Adrenal gland (tissue), 12 donors: ENCODE measurements around the gene HSD17B1. TPM values are rescaled to one million over a fixed set of nuclear protein-coding genes. Genes with fewer than 3 reads are reported as not detected.

Source experiments
- DNase-seq, 7 donors: peaks; one replicate each; pipeline ENCODE4 v3.0.0-alpha.2; 2019 to 2020
- H3K27ac ChIP-seq, 5 donors: fragments of 200-600 bp; sonication (generic) in 4 of 5; 1 replicate in 3 of 5; 2 replicates in 2 of 5; pipeline versions ENCODE4 v1.5.1 to v1.8.0; 2016 to 2020; ENCODE audit warnings: mild to moderate bottlenecking in 1 of 5
- H3K27me3 ChIP-seq: fragments of 200-600 bp; 2 replicates; pipeline ENCODE4 v1.8.0; 2021
- H3K36me3 ChIP-seq, 2 donors: fragments of 200-600 bp; replicated peaks in 1 of 2; 1 replicate in 1 of 2; 2 replicates in 1 of 2; pipeline versions ENCODE4 v1.5.1 to v1.8.0; 2018 to 2022
- H3K4me1 ChIP-seq, 2 donors: fragments of 200-600 bp; replicated peaks in 1 of 2; 1 replicate in 1 of 2; 2 replicates in 1 of 2; pipeline versions ENCODE4 v1.5.1 to v1.8.0; 2018 to 2021
- H3K4me3 ChIP-seq, 4 donors: fragments of 200-600 bp; sonication (generic) in 3 of 4; one replicate each; pipeline ENCODE4 v1.5.1; 2016 to 2018
- H3K9me3 ChIP-seq, 3 donors: fragments of 200-600 bp; sonication (generic) in 1 of 3; replicated peaks in 1 of 3; 1 replicate in 2 of 3; 2 replicates in 1 of 3; pipeline versions ENCODE4 v1.5.1 to v1.8.0; 2016 to 2021
- POLR2A ChIP-seq, 2 donors: fragments of 450-650 bp; IDR thresholded peaks; one replicate each; pipeline ENCODE4 v1.6.1; 2017; ENCODE audit warnings: antibody characterized with exemption in 2 of 2, mild to moderate bottlenecking in 2 of 2, moderate library complexity in 1 of 2
- WGBS, 4 donors: extraction: QIAGEN DNeasy Blood & Tissue Kit in 2 of 4; methylation state at CpG; one replicate each; pipeline versions ENCODE4 v1.1.5 to v1.1.7; 2013 to 2017; 5-methylcytosine and 5-hydroxymethylcytosine counted together
- intact Hi-C, 2 donors: fragments of 100-400 bp; cut with DNase I; formaldehyde crosslinking; loops; one replicate each; pipeline versions ENCODE4 v1.14.1 to v1.15.0; 2022 to 2023
- polyA plus RNA-seq, 3 donors: library from polyadenylated mRNA; stranded (reverse); fragments of 200-250 nt in 2 of 3; fragments of 350-450 nt in 1 of 3; fragmentation: Illumina TruSeq in 1 of 3; extraction: RNeasy Lipid Tissue Mini Kit (QIAGEN cat#74804) in 1 of 3; gene quantifications; one replicate each; pipeline ENCODE4 v1.2.3, GENCODE V29; 2013 to 2014
- total RNA-seq, 9 donors: library from RNA; depleted of rRNA in 4 of 9; stranded (reverse); fragments of >200 nt in 4 of 9; fragments of 120-200 nt in 1 of 9; fragmentation: NEBNext Ultra II Directional in 1 of 9; extraction: Animal tissue kit (Norgen Biotek cat#: 25700) in 1 of 9; gene quantifications; one replicate each; pipeline versions ENCODE4 v1.1.0 to v1.2.4, GENCODE V29; 2013 to 2023
- TF ChIP-seq, protein P1 (sequence below), 6 experiments: fragments of 450-650 bp in 4 of 6; fragments of 200-600 bp in 2 of 6; sonication (generic) in 1 of 6; IDR thresholded peaks; 1 replicate in 5 of 6; 2 replicates in 1 of 6; pipeline versions ENCODE4 v1.5.1 to v1.8.0; 2016 to 2021; ENCODE audit warnings: antibody characterized with exemption in 6 of 6, mild to moderate bottlenecking in 2 of 6, moderate library complexity in 1 of 6
- donor health status: healthy with polysubstance abuse.
- donor health status: Bipolar disorder and iron deficiency.
- donor health status: DM: yes; HTN: yes; CAD: no.
- donor health status: DM: no; HTN: no; CAD: no.
- donor health status: DM: no; HTN: no; CAD: no.
- donor health status: DM: yes; HTN: yes; CAD: no.

HSD17B1 gene
- total and polyA plus RNA-seq, 12 donors = 0.22 to 7.6 (median 2.1) TPM

DNA sequence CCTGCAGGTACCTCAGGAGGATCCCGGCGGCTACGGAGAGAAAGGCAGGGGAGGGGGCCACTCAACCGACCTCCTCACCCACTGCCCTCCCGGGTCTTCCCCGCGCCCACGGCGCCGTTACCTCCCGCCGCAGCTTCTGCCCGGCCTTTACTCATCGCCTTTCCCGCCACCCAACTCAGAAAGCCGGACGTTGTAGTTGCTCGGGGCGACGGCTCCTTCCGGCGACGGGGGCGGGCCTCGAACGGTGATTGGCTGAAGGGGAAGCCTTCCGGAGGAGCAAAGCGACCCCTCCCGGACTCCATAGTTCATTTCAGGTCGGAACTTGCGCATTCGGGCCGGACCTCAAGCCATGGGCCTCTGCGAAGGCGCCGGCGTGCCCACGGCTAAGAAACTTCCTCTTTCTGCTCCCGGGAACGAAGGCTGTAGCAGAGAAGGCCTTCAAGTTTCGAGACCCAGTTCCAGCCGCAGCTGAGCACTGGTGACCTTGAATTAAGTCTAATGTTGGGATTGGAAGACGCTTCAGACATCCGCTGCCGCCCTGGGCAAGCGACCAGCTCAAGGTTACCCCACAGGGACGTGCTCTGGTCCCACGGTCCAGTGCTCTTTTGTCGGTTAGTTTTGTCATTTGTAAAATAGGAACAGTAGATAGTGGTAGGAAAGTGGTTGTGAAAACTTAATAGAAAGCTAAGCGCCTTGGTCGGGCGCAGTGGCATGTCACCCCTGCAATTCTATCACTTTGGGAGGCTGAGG is 25.0 kb downstream of the HSD17B1 start, which contains the start of gene PSMC3IP:
Gene PSMC3IP (minus strand): TSS at position 198 of the 750 bp plus-strand sequence. CDS start 43 bp downstream, at position 155.
- peaks cover 0 to 49% of the 10 kb centered on the region in 2 donors for H3K36me3 ChIP-seq
- H3K27ac ChIP-seq = peak within 1 kb of the TSS; percentile 77 to 97 (median 87)
- WGBS, 4 donors = 0% methylated on average over 24 to 52 of the region's 52 CpGs
- no peaks in the 10 kb centered on the region for H3K27me3 ChIP-seq
- no peaks in the 10 kb centered on the region for H3K9me3 ChIP-seq
- intact Hi-C loops = no loop called here
- H3K4me1 ChIP-seq = peaks cover 5 to 21% of the 10 kb centered on the region in 2 donors
- peak; percentile 95 to 98 (median 97) for DNase-seq
- TF ChIP-seq, protein P1, sequence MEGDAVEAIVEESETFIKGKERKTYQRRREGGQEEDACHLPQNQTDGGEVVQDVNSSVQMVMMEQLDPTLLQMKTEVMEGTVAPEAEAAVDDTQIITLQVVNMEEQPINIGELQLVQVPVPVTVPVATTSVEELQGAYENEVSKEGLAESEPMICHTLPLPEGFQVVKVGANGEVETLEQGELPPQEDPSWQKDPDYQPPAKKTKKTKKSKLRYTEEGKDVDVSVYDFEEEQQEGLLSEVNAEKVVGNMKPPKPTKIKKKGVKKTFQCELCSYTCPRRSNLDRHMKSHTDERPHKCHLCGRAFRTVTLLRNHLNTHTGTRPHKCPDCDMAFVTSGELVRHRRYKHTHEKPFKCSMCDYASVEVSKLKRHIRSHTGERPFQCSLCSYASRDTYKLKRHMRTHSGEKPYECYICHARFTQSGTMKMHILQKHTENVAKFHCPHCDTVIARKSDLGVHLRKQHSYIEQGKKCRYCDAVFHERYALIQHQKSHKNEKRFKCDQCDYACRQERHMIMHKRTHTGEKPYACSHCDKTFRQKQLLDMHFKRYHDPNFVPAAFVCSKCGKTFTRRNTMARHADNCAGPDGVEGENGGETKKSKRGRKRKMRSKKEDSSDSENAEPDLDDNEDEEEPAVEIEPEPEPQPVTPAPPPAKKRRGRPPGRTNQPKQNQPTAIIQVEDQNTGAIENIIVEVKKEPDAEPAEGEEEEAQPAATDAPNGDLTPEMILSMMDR (IDR thresholded peaks at IDR 0.05) = peak in 2 of 6 experiments; percentile 18 to 35
- peak; percentile 37 to 85 for TF ChIP-seq POLR2A (IDR thresholded peaks at IDR 0.05)
- peak within 1 kb of the TSS in 3 of 4 donors; percentile 12 to 86 (median 34) for H3K4me3 ChIP-seq

DNA sequence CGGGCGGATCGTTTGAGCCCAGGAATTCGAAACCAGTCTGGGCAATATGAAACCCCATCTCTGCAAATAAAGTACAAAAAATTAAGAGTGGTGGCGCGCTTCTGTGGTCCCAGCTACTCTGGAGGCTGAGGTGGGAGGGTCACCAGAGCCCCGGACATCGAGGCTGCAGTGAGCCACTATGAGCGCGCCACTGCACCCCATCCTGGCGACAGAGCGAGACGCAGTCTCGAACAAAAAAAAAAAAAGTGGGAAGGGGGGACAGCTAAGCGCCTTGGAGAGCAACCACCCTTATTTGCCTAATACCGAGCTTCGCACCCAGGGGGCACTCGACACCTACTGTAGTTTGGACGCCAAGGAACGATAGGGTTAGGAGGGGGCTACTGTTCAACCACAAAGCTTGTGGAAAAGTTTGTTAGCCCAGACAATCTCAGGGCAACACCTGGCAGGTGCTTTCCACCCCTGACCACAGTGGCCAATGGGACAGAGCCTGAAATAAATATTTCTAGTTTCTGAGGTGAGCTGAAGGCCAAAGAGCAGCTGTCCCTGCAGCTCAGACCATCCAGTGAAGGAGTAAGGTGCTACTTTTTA is 25.7 kb downstream of the HSD17B1 start:
- DNase-seq = peak; percentile 65 to 91 (median 77)
- Histone ChIP-seq H3K4me3 (peak overlapping the region in 3 of 4 donors; percentile 12 to 86 (median 34)), H3K4me1 (peaks cover 5 to 21% of the 10 kb centered on the region in 2 donors), H3K36me3 (peaks cover 0 to 49% of the 10 kb centered on the region in 2 donors), H3K27me3 (no peaks in the 10 kb centered on the region), H3K9me3 (no peaks in the 10 kb centered on the region), H3K27ac (peak overlapping the region; percentile 77 to 97 (median 87))
- TF ChIP-seq, protein P1 (IDR thresholded peaks at IDR 0.05) = peak; percentile 57 to 81 (median 72)
- no peak for TF ChIP-seq POLR2A (IDR thresholded peaks at IDR 0.05)
- 0 to 1% (median 1%) methylated on average over 20 of the region's 20 CpGs for WGBS, 4 donors
- intact Hi-C loops = no loop called here

DNA sequence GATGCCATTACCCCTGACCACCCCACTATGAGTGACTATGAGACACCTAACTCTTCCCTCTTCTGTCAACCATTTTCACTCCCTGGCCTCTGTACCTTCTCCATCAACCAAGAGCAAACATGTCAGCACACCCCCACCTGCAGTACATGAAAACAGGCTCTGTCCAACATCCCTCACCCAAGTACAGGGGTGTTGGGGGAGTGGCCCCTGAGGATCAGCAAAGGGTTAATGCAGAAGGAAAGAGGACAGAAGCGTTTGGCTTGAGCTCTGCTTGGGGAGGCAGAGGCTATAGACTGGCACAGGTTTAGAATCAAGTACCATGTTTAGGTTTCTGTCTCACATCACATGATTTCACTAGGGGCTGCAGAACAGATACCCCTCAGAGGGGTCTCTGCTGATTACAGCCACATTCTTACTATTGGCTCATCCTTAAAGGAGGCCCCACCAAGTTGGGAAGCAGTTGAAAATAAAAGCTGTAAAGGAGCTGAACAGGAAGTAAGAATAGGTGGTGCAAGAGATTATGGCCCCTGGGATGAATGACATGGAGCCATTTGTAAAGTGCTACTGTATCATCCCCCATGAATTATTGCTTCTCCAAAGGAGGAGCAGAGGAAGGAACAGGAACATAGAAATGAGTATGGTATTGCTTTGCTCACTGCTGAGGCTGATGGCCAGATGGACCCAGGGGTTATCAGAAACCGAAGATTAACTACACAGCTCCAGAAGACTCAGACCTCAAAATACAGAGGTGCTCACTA is 27.2 kb downstream of the HSD17B1 start:
- Histone ChIP-seq H3K4me1 (peaks cover 5 to 21% of the 10 kb centered on the region in 2 donors), H3K9me3 (no peaks in the 10 kb centered on the region), H3K4me3 (no peak overlapping the region), H3K27ac (no peak overlapping the region), H3K36me3 (peaks cover 0 to 55% of the 10 kb centered on the region in 2 donors), H3K27me3 (no peaks in the 10 kb centered on the region)
- DNase-seq = no peak
- intact Hi-C loops = loop anchor here (5.0 to 10.0 kb wide), 2 partner anchors 95 to 102 kb away; partner anchors contain the start of genes CCR10 (in 1 of the 2), CNTNAP1 (in 1 of the 2) and PLEKHH3 (in 1 of the 2)
- WGBS, 4 donors = 38 to 58% (median 54%) methylated on average over 2 of the region's 2 CpGs
- TF ChIP-seq, protein P1 (IDR thresholded peaks at IDR 0.05) = no peak
- TF ChIP-seq POLR2A (IDR thresholded peaks at IDR 0.05) = no peak
